ENCODE measurements around the gene OGFOD3. TPM values are rescaled to one million over a fixed set of nuclear protein-coding genes. Genes with fewer than 3 reads are reported as not detected.

OGFOD3 gene
- total and polyA plus RNA-seq, 4 donors, result 12.0 to 25.9 (median 19.8) TPM

DNA sequence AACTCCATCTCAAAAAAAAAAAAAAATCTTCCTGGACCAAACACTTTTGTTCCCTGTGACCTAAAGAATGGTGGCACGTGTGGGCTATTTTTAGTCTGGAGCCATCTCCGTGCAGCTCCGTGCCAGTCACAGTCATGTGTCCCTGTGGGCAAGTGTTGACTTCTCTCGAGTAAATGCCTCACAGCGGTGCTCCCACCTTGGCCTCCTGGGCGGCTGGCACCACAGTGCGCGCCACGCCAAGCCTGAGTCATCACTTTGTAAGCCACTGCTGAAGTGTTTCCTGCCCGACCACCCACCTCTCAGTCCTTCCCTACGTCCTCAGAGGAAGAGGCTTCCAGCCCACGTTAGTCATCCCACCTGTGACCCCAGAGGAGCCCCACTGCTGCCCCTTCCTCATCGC, 11.1 kb downstream of the OGFOD3 start:
- H3K9me3 ChIP-seq (ENCODE audit: control insufficient read depth, low read length), result no peaks in the 10 kb centered on the region
- intact Hi-C loops (cut with DNase I), result no loop called here
- no peak for ATAC-seq (ENCODE audit: low FRiP score)
- H3K27me3 ChIP-seq (ENCODE audit: control insufficient read depth in 1 of 2, insufficient read depth in 2 of 2, low read length in 1 of 2), result no peaks in the 10 kb centered on the region
- no peak overlapping the region for H3K4me3 ChIP-seq (ENCODE audit: low read length in 2 of 2)
- no peaks in the 10 kb centered on the region for H3K4me1 ChIP-seq (ENCODE audit: control insufficient read depth in 1 of 2, insufficient read depth in 2 of 2, low read length in 2 of 2)
- H3K36me3 ChIP-seq (ENCODE audit: control insufficient read depth in 1 of 2, insufficient read depth in 2 of 2, low read length in 1 of 2), result peaks cover 0 to 3% of the 10 kb centered on the region in 2 donors
- DNase-seq, result no peak
- no peak overlapping the region for H3K27ac ChIP-seq (ENCODE audit: low read depth in 1 of 2, low read length in 2 of 2)
- 85 to 88% methylated on average over 13 of the region's 13 CpGs for WGBS, 2 donors

DNA sequence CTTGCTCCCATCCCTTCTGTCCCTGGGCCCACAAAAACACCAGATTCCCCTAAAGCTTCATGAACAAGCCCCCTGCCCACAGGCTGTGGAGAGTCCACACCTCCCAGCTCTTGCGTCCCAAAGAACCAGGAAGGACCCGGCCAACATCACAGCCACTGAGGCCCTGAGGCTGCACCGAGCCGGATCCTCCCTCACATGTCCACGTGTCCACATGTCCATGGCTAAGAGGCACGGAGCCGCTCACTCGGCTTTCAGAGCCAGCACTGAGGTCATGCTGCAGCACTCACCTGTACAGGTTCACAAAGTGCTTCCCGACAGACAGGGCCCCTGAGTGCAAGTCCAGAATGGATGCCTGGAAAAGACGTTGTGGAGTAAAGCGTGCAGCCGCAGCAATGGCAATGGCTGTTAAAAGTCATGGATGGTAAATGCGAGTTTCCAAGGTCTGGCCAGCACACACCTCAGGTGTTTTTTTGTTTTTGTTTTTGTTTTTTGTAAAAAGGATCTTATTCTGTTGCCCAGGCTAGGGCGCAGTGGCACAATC, 12.2 kb downstream of the OGFOD3 start:
- intact Hi-C loops (cut with DNase I), result no loop called here
- H3K27me3 ChIP-seq (ENCODE audit: control insufficient read depth in 1 of 2, insufficient read depth in 2 of 2, low read length in 1 of 2), result no peaks in the 10 kb centered on the region
- H3K9me3 ChIP-seq (ENCODE audit: control insufficient read depth, low read length), result no peaks in the 10 kb centered on the region
- peaks cover 0 to 3% of the 10 kb centered on the region in 2 donors for H3K36me3 ChIP-seq (ENCODE audit: control insufficient read depth in 1 of 2, insufficient read depth in 2 of 2, low read length in 1 of 2)
- no peaks in the 10 kb centered on the region for H3K4me1 ChIP-seq (ENCODE audit: control insufficient read depth in 1 of 2, insufficient read depth in 2 of 2, low read length in 2 of 2)
- WGBS, 2 donors, result 94 to 95% methylated on average over 14 of the region's 14 CpGs
- H3K4me3 ChIP-seq (ENCODE audit: low read length in 2 of 2), result no peak overlapping the region
- no peak for ATAC-seq (ENCODE audit: low FRiP score)
- no peak for DNase-seq
- no peak overlapping the region for H3K27ac ChIP-seq (ENCODE audit: low read depth in 1 of 2, low read length in 2 of 2)

DNA sequence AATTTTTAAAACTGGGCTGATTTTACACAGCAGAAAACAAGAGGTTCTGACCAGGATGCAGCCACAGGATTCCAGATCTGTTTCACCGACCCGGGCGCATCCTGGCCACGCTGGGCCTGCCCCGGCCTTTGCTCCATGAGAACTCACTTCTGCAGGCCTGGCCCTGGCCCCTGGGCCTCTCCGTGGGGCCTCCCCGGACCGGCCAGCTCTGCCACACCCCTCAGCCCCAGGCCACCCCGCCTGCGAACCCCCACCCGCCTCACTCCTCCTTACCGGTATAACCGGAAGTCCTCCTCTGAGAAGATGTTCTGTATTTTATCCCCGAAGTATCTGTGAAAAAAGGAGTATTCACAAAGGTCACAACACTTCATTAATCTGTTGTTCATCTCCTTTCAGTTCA, 13.3 kb downstream of the OGFOD3 start:
- ATAC-seq (ENCODE audit: low FRiP score) (no peak), DNase-seq (no peak)
- 96 to 97% methylated on average over 14 of the region's 14 CpGs for WGBS, 2 donors
- no peaks in the 10 kb centered on the region for H3K27me3 ChIP-seq (ENCODE audit: control insufficient read depth in 1 of 2, insufficient read depth in 2 of 2, low read length in 1 of 2)
- peaks cover 0 to 3% of the 10 kb centered on the region in 2 donors for H3K36me3 ChIP-seq (ENCODE audit: control insufficient read depth in 1 of 2, insufficient read depth in 2 of 2, low read length in 1 of 2)
- no peak overlapping the region for H3K4me3 ChIP-seq (ENCODE audit: low read length in 2 of 2)
- intact Hi-C loops (cut with DNase I), result no loop called here
- H3K9me3 ChIP-seq (ENCODE audit: control insufficient read depth, low read length), result no peaks in the 10 kb centered on the region
- H3K27ac ChIP-seq (ENCODE audit: low read depth in 1 of 2, low read length in 2 of 2), result no peak overlapping the region
- no peaks in the 10 kb centered on the region for H3K4me1 ChIP-seq (ENCODE audit: control insufficient read depth in 1 of 2, insufficient read depth in 2 of 2, low read length in 2 of 2)

DNA sequence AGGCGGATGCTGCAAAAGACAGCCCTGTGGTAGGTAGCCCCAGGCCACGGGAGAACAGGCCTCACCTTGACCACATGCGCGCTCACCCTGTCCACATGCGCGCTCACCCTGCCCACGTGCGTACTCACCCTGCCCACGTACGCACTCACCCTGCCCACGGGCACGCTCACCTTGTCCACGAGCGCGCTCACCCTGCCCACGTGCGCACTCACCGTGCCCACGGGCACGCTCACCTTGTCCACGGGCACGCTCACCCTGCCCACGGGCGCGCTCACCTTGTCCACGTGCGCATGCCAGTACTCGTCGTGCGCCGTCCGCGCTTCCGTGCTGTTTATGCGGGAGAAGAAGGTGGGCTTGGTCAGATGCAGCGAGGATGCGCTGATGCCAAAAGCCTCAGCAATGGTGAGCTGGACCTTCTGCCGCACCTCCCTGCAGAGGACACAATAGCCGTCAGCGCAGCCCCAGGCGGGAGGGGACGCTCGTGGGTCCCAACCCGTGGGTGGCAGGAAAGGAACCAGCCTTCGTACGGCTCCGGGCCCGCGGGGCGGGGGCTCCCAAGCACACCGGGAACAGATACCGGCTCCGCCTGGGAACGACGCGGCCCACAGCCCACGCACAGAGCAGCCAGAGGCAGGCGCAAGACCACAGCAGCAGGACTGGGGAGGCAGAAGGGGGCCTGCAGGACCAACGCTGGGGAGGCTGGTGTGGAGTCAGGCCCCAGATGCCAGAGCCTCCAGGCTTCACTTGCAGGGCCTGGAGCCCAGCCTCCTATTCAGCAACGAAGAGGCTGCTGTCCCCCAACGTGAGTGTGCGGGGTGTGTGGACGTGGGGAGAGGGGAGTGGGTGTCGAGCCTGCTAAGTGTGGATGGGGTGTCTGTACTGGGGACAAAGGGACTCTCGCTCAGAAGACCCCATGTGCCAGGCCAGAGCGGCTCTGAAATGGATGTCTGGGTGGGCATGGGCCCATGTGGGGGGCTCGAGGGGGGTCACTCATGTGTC, 14.4 kb downstream of the OGFOD3 start:
- Histone ChIP-seq H3K9me3 (ENCODE audit: control insufficient read depth, low read length) (no peaks in the 10 kb centered on the region), H3K4me3 (ENCODE audit: low read length in 2 of 2) (no peak overlapping the region), H3K27ac (ENCODE audit: low read depth in 1 of 2, low read length in 2 of 2) (no peak overlapping the region), H3K27me3 (ENCODE audit: control insufficient read depth in 1 of 2, insufficient read depth in 2 of 2, low read length in 1 of 2) (no peaks in the 10 kb centered on the region), H3K36me3 (ENCODE audit: control insufficient read depth in 1 of 2, insufficient read depth in 2 of 2, low read length in 1 of 2) (peaks cover 0 to 3% of the 10 kb centered on the region in 2 donors), H3K4me1 (ENCODE audit: control insufficient read depth in 1 of 2, insufficient read depth in 2 of 2, low read length in 2 of 2) (no peaks in the 10 kb centered on the region)
- intact Hi-C loops (cut with DNase I), result no loop called here
- WGBS, 2 donors, result 94 to 95% methylated on average over 67 of the region's 67 CpGs
- no peak for DNase-seq
- no peak for ATAC-seq (ENCODE audit: low FRiP score)

DNA sequence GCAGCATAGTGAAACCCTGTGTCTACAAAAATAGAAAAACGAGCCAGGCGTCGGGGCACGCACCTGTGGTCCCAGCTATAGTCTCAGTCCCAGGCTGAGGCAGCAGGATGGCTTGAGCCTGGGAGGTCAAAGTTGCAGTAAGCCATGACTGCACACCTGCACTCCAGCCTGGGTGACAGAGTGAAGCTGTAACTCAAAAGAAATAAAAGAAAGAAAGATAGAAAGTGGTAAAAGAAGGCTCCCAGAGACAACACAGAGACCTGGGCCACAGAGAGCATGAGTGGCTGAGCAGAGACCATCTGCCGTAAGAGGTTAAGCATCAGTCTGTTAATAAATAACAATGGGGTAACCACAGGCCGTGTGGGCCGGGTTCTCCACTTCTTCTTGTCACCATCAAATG, 15.5 kb downstream of the OGFOD3 start:
- no peak for ATAC-seq (ENCODE audit: low FRiP score)
- intact Hi-C loops (cut with DNase I), result no loop called here

DNA sequence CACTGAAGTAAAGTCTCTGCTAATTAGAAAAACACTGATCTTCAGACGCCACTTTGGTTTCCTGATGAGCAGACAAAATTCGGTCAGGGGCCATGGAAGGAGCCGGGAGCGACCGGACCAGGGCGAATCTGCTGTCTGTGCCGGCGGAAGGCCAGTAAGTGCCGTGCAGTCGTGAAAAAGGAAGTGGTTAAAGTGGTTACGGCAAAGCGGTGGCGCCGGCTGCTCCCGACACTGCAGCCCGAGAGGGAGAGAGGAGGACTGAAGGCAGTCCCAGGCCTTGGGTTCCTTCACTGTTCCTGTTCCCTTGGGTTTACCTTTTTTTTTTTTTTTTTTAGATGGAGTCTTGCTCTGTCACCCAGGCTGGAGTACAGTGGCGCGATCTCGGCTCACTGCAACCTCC, 17.6 kb downstream of the OGFOD3 start:
- no peak for ATAC-seq (ENCODE audit: low FRiP score)

More for the DNA sequence above, 15.5 kb downstream of the OGFOD3 start:
- no peaks in the 10 kb centered on the region for H3K4me1 ChIP-seq (ENCODE audit: control insufficient read depth in 1 of 2, insufficient read depth in 2 of 2, low read length in 2 of 2)
- 90 to 93% methylated on average over 7 of the region's 7 CpGs for WGBS, 2 donors
- no peak for DNase-seq
- H3K4me3 ChIP-seq (ENCODE audit: low read length in 2 of 2), result no peak overlapping the region
- no peaks in the 10 kb centered on the region for H3K27me3 ChIP-seq (ENCODE audit: control insufficient read depth in 1 of 2, insufficient read depth in 2 of 2, low read length in 1 of 2)
- no peaks in the 10 kb centered on the region for H3K9me3 ChIP-seq (ENCODE audit: control insufficient read depth, low read length)
- peaks cover 0 to 3% of the 10 kb centered on the region in 2 donors for H3K36me3 ChIP-seq (ENCODE audit: control insufficient read depth in 1 of 2, insufficient read depth in 2 of 2, low read length in 1 of 2)
- no peak overlapping the region for H3K27ac ChIP-seq (ENCODE audit: low read depth in 1 of 2, low read length in 2 of 2)

DNA sequence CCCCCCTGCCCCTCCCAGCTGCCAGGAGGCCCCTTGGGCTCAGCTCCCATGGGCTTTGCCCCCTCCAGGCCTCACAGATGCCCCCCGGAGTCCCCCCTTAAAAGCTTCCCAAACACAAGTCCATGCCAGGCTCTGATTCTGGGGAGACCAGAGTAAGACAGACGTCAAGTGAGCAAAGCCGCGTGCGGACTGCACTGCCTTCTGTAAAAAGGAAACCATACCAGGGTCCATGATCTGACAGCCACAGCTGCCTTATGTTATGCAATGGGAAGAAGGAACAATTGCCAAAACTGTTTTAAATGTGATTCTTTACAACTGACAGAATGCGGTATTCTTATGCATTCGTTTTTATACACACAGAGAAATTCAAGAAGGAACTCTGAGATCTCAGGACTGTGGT, 18.2 kb downstream of the OGFOD3 start:
- Histone ChIP-seq H3K4me3 (ENCODE audit: low read length in 2 of 2) (no peak overlapping the region), H3K27ac (ENCODE audit: low read depth in 1 of 2, low read length in 2 of 2) (no peak overlapping the region), H3K27me3 (ENCODE audit: control insufficient read depth in 1 of 2, insufficient read depth in 2 of 2, low read length in 1 of 2) (no peaks in the 10 kb centered on the region), H3K36me3 (ENCODE audit: control insufficient read depth in 1 of 2, insufficient read depth in 2 of 2, low read length in 1 of 2) (peaks cover 0 to 3% of the 10 kb centered on the region in 2 donors), H3K9me3 (ENCODE audit: control insufficient read depth, low read length) (no peaks in the 10 kb centered on the region), H3K4me1 (ENCODE audit: control insufficient read depth in 1 of 2, insufficient read depth in 2 of 2, low read length in 2 of 2) (no peaks in the 10 kb centered on the region)
- ATAC-seq (ENCODE audit: low FRiP score), result no peak
- 77 to 83% methylated on average over 7 of the region's 7 CpGs for WGBS, 2 donors
- intact Hi-C loops (cut with DNase I), result no loop called here
- DNase-seq, result no peak

More for the DNA sequence above, 17.6 kb downstream of the OGFOD3 start:
- H3K4me1 ChIP-seq (ENCODE audit: control insufficient read depth in 1 of 2, insufficient read depth in 2 of 2, low read length in 2 of 2), result no peaks in the 10 kb centered on the region
- H3K36me3 ChIP-seq (ENCODE audit: control insufficient read depth in 1 of 2, insufficient read depth in 2 of 2, low read length in 1 of 2), result peaks cover 0 to 3% of the 10 kb centered on the region in 2 donors
- DNase-seq, result peak in 1 of 2 donors; percentile 78
- no peak overlapping the region for H3K27ac ChIP-seq (ENCODE audit: low read depth in 1 of 2, low read length in 2 of 2)
- 93 to 94% methylated on average over 19 of the region's 19 CpGs for WGBS, 2 donors
- intact Hi-C loops (cut with DNase I), result no loop called here
- H3K9me3 ChIP-seq (ENCODE audit: control insufficient read depth, low read length), result no peaks in the 10 kb centered on the region
- no peak overlapping the region for H3K4me3 ChIP-seq (ENCODE audit: low read length in 2 of 2)
- no peaks in the 10 kb centered on the region for H3K27me3 ChIP-seq (ENCODE audit: control insufficient read depth in 1 of 2, insufficient read depth in 2 of 2, low read length in 1 of 2)

DNA sequence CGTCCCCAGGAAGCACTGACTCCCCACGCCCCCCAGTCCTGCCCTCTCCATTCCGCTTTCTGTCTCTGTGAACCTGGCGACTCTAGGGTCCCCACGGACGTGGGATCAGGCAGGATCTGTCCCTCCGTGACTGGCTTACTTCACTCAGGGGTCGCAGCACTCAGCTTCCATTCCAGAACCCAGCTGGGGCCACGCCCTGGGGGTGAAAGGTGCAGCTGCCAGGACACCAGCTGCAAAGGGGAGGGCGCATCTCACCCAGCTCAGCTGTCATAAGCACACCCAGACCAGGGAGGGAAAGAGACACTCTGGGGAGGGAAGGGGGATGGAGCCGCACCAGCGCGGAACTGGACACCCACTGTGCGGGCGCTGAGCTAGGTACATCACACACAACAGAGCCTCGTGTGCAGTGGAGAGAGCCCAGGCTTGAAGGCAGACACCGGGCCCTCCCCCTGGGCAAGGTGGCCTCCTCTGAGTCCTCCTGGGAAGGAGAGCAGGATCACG, 18.7 kb downstream of the OGFOD3 start:
- DNase-seq, result no peak
- ATAC-seq (ENCODE audit: low FRiP score), result no peak
- Histone ChIP-seq H3K4me1 (ENCODE audit: control insufficient read depth in 1 of 2, insufficient read depth in 2 of 2, low read length in 2 of 2) (no peaks in the 10 kb centered on the region), H3K27ac (ENCODE audit: low read depth in 1 of 2, low read length in 2 of 2) (no peak overlapping the region), H3K36me3 (ENCODE audit: control insufficient read depth in 1 of 2, insufficient read depth in 2 of 2, low read length in 1 of 2) (peaks cover 0 to 3% of the 10 kb centered on the region in 2 donors), H3K4me3 (ENCODE audit: low read length in 2 of 2) (no peak overlapping the region), H3K27me3 (ENCODE audit: control insufficient read depth in 1 of 2, insufficient read depth in 2 of 2, low read length in 1 of 2) (no peaks in the 10 kb centered on the region), H3K9me3 (ENCODE audit: control insufficient read depth, low read length) (no peaks in the 10 kb centered on the region)
- intact Hi-C loops (cut with DNase I), result no loop called here
- WGBS, 2 donors, result 82 to 86% methylated on average over 18 of the region's 18 CpGs

Data from aorta (tissue), 5 donors.